Spleen (tissue), 11 donors: ENCODE results near the gene IL17C. TPM values are rescaled to one million over a fixed set of nuclear protein-coding genes. Genes with fewer than 3 reads are reported as not detected.
A peak's percentile ranks its signal among the peaks of the same experiment; 100 is the strongest.

Experiments used
- DNase-seq: peaks from one replicate; pipeline ENCODE4 v3.0.0-alpha.2; 2020
- H3K27ac ChIP-seq, 8 donors: fragments of 200-600 bp; sonication (generic) in 7 of 8; 1 replicate in 4 of 8; 2 replicates in 4 of 8; pipeline versions ENCODE4 v1.5.0 to v1.8.0; 2016 to 2021; ENCODE audit warnings: inconsistent platforms in 4 of 8, mild to moderate bottlenecking in 4 of 8, moderate library complexity in 1 of 8
- H3K27me3 ChIP-seq, 7 donors: fragments of 200-600 bp; sonication (generic) in 6 of 7; replicated peaks in 1 of 7; 1 replicate in 4 of 7; 2 replicates in 3 of 7; pipeline versions ENCODE4 v1.5.0 to v1.8.0; 2016 to 2021; ENCODE audit warnings: inconsistent platforms in 3 of 7, mild to moderate bottlenecking in 1 of 7
- H3K36me3 ChIP-seq, 6 donors: fragments of 200-600 bp; sonication (generic) in 5 of 6; 1 replicate in 4 of 6; 2 replicates in 2 of 6; pipeline versions ENCODE4 v1.5.0 to v1.8.0; 2016 to 2021; ENCODE audit warnings: inconsistent platforms in 2 of 6
- H3K4me1 ChIP-seq, 6 donors: fragments of 200-600 bp; sonication (generic) in 5 of 6; 1 replicate in 3 of 6; 2 replicates in 3 of 6; pipeline versions ENCODE4 v1.5.0 to v1.8.0; 2016 to 2021; ENCODE audit warnings: inconsistent platforms in 3 of 6
- H3K4me3 ChIP-seq, 8 donors: fragments of 200-600 bp; sonication (generic) in 7 of 8; 1 replicate in 4 of 8; 2 replicates in 4 of 8; pipeline versions ENCODE4 v1.5.0 to v1.8.0; 2016 to 2021; ENCODE audit warnings: inconsistent platforms in 4 of 8, mild to moderate bottlenecking in 4 of 8, moderate library complexity in 2 of 8
- H3K9me3 ChIP-seq, 8 donors: fragments of 200-600 bp; sonication (generic) in 7 of 8; 1 replicate in 4 of 8; 2 replicates in 4 of 8; pipeline versions ENCODE4 v1.5.0 to v1.8.0; 2016 to 2021; ENCODE audit warnings: inconsistent platforms in 4 of 8
- CTCF ChIP-seq, 11 experiments: fragments of 200-600 bp in 7 of 11; fragments of 450-650 bp in 4 of 11; sonication (generic) in 4 of 11; IDR thresholded peaks in 8 of 11; conservative IDR thresholded peaks in 3 of 11; 1 replicate in 7 of 11; 2 replicates in 4 of 11; pipeline versions ENCODE4 v1.4.0 to v1.8.0; 2016 to 2021; ENCODE audit warnings: antibody characterized with exemption in 11 of 11, inconsistent platforms in 4 of 11, mild to moderate bottlenecking in 1 of 11
- POLR2A ChIP-seq, 3 donors: fragments of 450-650 bp; IDR thresholded peaks; one replicate each; pipeline ENCODE4 v1.5.1; 2017; ENCODE audit warnings: antibody characterized with exemption in 3 of 3, mild to moderate bottlenecking in 1 of 3
- POLR2AphosphoS5 ChIP-seq, 3 donors: sonication (generic); formaldehyde crosslinking; IDR thresholded peaks; one replicate each; pipeline ENCODE4 v1.5.1; 2017; ENCODE audit warnings: antibody characterized with exemption in 3 of 3
- WGBS, 5 donors: extraction: QIAGEN DNeasy Blood & Tissue Kit in 3 of 5; methylation state at CpG; one replicate each; pipeline versions ENCODE4 v1.1.5 to v1.1.7; 2013 to 2018; 5-methylcytosine and 5-hydroxymethylcytosine counted together
- intact Hi-C: fragments of 100-400 bp; cut with DNase I; formaldehyde crosslinking; loops from one replicate; pipeline ENCODE4 v1.15.0; 2023; ENCODE audit warnings: low total_unique reads
- polyA plus RNA-seq, 3 donors: library from polyadenylated mRNA; stranded (reverse); fragments of 200-250 nt; gene quantifications; one replicate each; pipeline ENCODE4 v1.2.1, GENCODE V29; 2013
- total RNA-seq, 7 donors: library from RNA; depleted of rRNA in 3 of 7; stranded (reverse); fragments of >200 nt in 3 of 7; fragmentation: NEBNext Ultra II Directional in 4 of 7; extraction: Animal tissue kit (Norgen Biotek cat#: 25700) in 4 of 7; gene quantifications; one replicate each; pipeline versions ENCODE4 v1.1.0 to v1.2.1, GENCODE V29; 2016 to 2021
- donor health status: healthy with polysubstance abuse.
- donor health status: DM: no; HTN: no; CAD: no; lungs with moderate emphysema.
- donor health status: DM: no; HTN: no; CAD: no.
- donor health status: Bipolar disorder and iron deficiency.
- donor health status: healthy.
- donor health status: DM: no; HTN: no; CAD: no.
- donor health status: DM: yes; HTN: yes; CAD: no.

Gene IL17C
- total and polyA plus RNA-seq, 10 donors, result 0.39 to 1.2 (median 0.64) TPM; not detected in 5

GRCh38 chr16:88631384-88631783 lies 7.0 kb upstream of the IL17C start:
- Histone ChIP-seq H3K36me3 (peaks cover 0 to 71% (median 55%) of the 10 kb centered on the region in 6 donors), H3K9me3 (no peaks in the 10 kb centered on the region), H3K27ac (no peak overlapping the region), H3K27me3 (peaks cover 0 to 7% (median 0%) of the 10 kb centered on the region in 7 donors), H3K4me1 (peaks cover 12 to 66% (median 40%) of the 10 kb centered on the region in 6 donors), H3K4me3 (no peak overlapping the region)
- TF ChIP-seq POLR2AphosphoS5 (IDR thresholded peaks at IDR 0.05) (no peak), CTCF (IDR thresholded peaks at IDR 0.05 in 8 of 11, conservative IDR thresholded peaks at IDR 0.05 in 3 of 11) (no peak), POLR2A (IDR thresholded peaks at IDR 0.05) (no peak)
- intact Hi-C loops, result no loop called here
- WGBS, 5 donors, result 75 to 82% (median 77%) methylated on average over 16 of the region's 16 CpGs
- no peak for DNase-seq

DNA sequence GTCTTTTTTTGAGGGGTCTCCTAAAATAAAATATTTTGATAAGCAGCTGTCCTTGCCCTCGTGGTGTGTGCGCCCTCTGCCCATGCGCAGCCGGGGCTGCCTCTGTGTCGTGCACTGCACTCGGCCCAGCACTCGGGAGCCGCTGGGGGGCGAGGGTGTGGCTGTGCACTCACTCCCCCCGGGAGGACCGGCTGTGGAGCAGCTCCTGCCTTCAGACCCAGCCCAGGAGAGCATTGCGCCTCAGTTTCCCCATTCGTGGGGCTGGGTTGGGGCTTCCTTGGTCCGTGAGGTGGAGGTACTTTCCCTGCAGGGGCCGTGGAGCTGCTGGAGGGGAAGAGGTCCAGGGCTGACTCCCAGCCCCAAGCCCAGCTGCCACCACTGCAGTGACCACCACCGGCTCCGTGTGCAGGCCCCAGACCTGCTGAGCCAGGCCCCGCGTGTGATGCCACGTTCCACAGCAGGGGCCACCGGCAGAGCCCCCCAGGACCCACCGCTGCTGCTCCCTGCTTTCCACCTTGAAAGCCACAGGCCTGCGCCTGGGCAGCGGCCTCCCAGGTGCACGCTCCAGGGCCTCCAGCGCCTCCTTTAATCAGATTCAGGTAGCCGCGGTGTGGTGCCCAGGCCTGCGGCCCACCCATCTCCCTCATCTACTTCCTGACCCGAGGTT lies 6.3 kb upstream of the IL17C start:
- TF ChIP-seq POLR2AphosphoS5 (IDR thresholded peaks at IDR 0.05) (peak in 1 of 3 donors; percentile 57), POLR2A (IDR thresholded peaks at IDR 0.05) (no peak), CTCF (IDR thresholded peaks at IDR 0.05 in 8 of 11, conservative IDR thresholded peaks at IDR 0.05 in 3 of 11) (no peak)
- Histone ChIP-seq H3K27me3 (peaks cover 0 to 11% (median 0%) of the 10 kb centered on the region in 7 donors), H3K36me3 (peaks cover 0 to 65% (median 51%) of the 10 kb centered on the region in 6 donors), H3K4me3 (no peak overlapping the region), H3K9me3 (no peaks in the 10 kb centered on the region), H3K4me1 (peaks cover 12 to 72% (median 41%) of the 10 kb centered on the region in 6 donors), H3K27ac (peak overlapping the region in 1 of 8 donors; percentile 24)
- WGBS, 5 donors, result 81 to 94% (median 91%) methylated on average over 14 to 30 of the region's 30 CpGs
- DNase-seq, result no peak
- intact Hi-C loops, result no loop called here

DNA sequence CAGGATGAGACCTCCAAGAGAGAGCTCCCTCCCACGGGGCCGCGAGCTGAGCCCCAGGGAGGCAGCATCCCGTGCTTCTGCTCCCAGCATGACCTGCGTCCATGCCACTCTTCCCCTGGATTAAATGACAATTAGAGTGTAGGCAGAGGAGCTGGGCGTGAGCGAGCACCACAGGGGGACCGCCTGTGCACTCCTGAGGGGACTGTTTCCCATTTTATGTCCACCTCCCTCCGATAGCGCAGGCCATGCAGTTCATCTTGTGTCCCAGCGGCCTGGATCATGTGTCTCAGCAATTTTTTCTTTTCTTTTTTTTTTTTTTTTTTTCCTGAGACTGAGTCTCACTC lies 5.8 kb upstream of the IL17C start:
- H3K4me1 ChIP-seq, result peaks cover 12 to 72% (median 40%) of the 10 kb centered on the region in 6 donors
- intact Hi-C loops, result no loop called here
- peaks cover 0 to 14% (median 0%) of the 10 kb centered on the region in 7 donors for H3K27me3 ChIP-seq
- peaks cover 0 to 60% (median 47%) of the 10 kb centered on the region in 6 donors for H3K36me3 ChIP-seq
- TF ChIP-seq POLR2AphosphoS5 (IDR thresholded peaks at IDR 0.05), result peak in 1 of 3 donors; percentile 10
- TF ChIP-seq CTCF (IDR thresholded peaks at IDR 0.05 in 8 of 11, conservative IDR thresholded peaks at IDR 0.05 in 3 of 11), result no peak
- H3K27ac ChIP-seq, result peak overlapping the region in 1 of 8 donors; percentile 24
- DNase-seq, result no peak
- H3K9me3 ChIP-seq, result no peaks in the 10 kb centered on the region
- no peak overlapping the region for H3K4me3 ChIP-seq
- 93 to 96% (median 95%) methylated on average over 11 of the region's 11 CpGs for WGBS, 5 donors

GRCh38 chr16:88633684-88634140 lies 4.7 kb upstream of the IL17C start:
- H3K27me3 ChIP-seq, result peaks cover 0 to 26% (median 11%) of the 10 kb centered on the region in 7 donors
- WGBS, 5 donors, result 11 to 20% (median 13%) methylated on average over 4 to 23 of the region's 23 CpGs; no CpG with 5 or more reads in 1 of the 5 donors
- H3K36me3 ChIP-seq, result peaks cover 0 to 48% (median 35%) of the 10 kb centered on the region in 6 donors
- DNase-seq, result peak; percentile 91
- no peak for TF ChIP-seq POLR2AphosphoS5 (IDR thresholded peaks at IDR 0.05)
- TF ChIP-seq CTCF (IDR thresholded peaks at IDR 0.05 in 8 of 11, conservative IDR thresholded peaks at IDR 0.05 in 3 of 11), result peak in 8 of 11 experiments; percentile 33 to 69 (median 55)
- H3K4me3 ChIP-seq, result peak overlapping the region; percentile 52 to 76 (median 63)
- H3K4me1 ChIP-seq, result peaks cover 7 to 72% (median 42%) of the 10 kb centered on the region in 6 donors
- H3K27ac ChIP-seq, result peak overlapping the region; percentile 53 to 94 (median 86)
- H3K9me3 ChIP-seq, result no peaks in the 10 kb centered on the region
- intact Hi-C loops, result no loop called here
